K562 (cell line): ENCODE data around the gene ERCC2. TPM values are rescaled to one million over a fixed set of nuclear protein-coding genes. Genes with fewer than 3 reads are reported as not detected.

Source experiments
- polyA plus RNA-seq, 8 experiments: library from polyadenylated mRNA; depleted of rRNA in 4 of 8; stranded (reverse) in 5 of 8; unstranded in 3 of 8; fragments of >200 nt; fragmentation: Nextera tagmentation in 2 of 8; fragmentation: Illumina TruSeq in 1 of 8; extraction: Ambion mirVana in 2 of 8; extraction: Trizol in 1 of 8; gene quantifications; 2 replicates each; pipeline versions ENCODE4 v1.2.1 to v1.2.3, GENCODE V29; 2011 to 2014; ENCODE audit warnings: inconsistent platforms in 1 of 8, missing spikeins in 1 of 8
- total RNA-seq, 7 experiments: library from RNA; depleted of rRNA in 6 of 7; stranded (reverse); fragments of >200 nt in 6 of 7; fragmentation: Illumina TruSeq in 2 of 7; extraction: Trizol in 2 of 7; gene quantifications; 2 replicates each; pipeline versions ENCODE4 v1.2.1 to v1.2.3, GENCODE V29; 2011 to 2021; ENCODE audit warnings: low replicate concordance in 1 of 7
- TF ChIP-seq, protein P1 (sequence below), 2 experiments: fragments of 450-650 bp in 1 of 2; sonication (generic) in 1 of 2; formaldehyde crosslinking in 1 of 2; IDR thresholded peaks; 2 replicates each; pipeline versions ENCODE4 v1.7.1 to v1.9.0; 2016 to 2022; ENCODE audit warnings: inconsistent platforms in 1 of 2, mild to moderate bottlenecking in 1 of 2, missing genetic modification reagents in 1 of 2

Gene ERCC2
- total and polyA plus RNA-seq, 9 of the 15 experiments (the other 6 are each of a cell fraction or from before 2014, with no cell fraction given): 2.2 to 55.9 (median 23.4) TPM

DNA sequence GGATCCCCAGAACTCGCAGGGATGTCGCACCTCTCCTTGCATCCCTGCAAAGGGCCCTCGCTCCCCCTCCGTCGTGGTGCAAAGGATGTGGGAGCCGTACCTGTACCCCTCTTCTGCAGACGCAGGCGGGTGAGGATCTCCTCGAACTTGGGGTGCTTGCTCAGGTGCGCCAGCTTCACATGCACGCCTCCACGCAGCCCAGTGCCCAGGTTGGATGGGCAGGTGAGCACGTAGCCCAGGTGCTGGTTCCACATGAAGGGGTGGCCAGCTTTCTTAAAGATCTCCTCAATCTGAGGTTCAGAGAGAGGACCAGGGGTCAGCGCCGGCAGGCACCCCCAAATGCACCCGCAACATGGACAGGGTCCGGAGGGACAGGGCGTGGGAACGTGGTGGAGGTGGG, 63.0 kb downstream of the ERCC2 start (continued):
- TF ChIP-seq, protein P1, sequence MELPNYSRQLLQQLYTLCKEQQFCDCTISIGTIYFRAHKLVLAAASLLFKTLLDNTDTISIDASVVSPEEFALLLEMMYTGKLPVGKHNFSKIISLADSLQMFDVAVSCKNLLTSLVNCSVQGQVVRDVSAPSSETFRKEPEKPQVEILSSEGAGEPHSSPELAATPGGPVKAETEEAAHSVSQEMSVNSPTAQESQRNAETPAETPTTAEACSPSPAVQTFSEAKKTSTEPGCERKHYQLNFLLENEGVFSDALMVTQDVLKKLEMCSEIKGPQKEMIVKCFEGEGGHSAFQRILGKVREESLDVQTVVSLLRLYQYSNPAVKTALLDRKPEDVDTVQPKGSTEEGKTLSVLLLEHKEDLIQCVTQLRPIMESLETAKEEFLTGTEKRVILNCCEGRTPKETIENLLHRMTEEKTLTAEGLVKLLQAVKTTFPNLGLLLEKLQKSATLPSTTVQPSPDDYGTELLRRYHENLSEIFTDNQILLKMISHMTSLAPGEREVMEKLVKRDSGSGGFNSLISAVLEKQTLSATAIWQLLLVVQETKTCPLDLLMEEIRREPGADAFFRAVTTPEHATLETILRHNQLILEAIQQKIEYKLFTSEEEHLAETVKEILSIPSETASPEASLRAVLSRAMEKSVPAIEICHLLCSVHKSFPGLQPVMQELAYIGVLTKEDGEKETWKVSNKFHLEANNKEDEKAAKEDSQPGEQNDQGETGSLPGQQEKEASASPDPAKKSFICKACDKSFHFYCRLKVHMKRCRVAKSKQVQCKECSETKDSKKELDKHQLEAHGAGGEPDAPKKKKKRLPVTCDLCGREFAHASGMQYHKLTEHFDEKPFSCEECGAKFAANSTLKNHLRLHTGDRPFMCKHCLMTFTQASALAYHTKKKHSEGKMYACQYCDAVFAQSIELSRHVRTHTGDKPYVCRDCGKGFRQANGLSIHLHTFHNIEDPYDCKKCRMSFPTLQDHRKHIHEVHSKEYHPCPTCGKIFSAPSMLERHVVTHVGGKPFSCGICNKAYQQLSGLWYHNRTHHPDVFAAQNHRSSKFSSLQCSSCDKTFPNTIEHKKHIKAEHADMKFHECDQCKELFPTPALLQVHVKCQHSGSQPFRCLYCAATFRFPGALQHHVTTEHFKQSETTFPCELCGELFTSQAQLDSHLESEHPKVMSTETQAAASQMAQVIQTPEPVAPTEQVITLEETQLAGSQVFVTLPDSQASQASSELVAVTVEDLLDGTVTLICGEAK (IDR thresholded peaks at IDR 0.05): no peak
- TF ChIP-seq, protein P1 (CRISPR knock-in tag; IDR thresholded peaks at IDR 0.05): 0 out of 2 replicates have a peak, but pooled peaks have one; percentile 10
